ENCODE measurements around the gene PHPT1.
"Not testable (repeated sequence)": the region's sequence is repeated elsewhere in the genome, so short reads cannot be mapped to it uniquely, and the experiment has no call there.

PHPT1 gene

GRCh38 chr9:136823136-136824046 is 25.8 kb upstream of the PHPT1 start:
- no peak for DNase-seq (ENCODE audit: low read depth)

GRCh38 chr9:136824496-136825225 is 24.5 kb upstream of the PHPT1 start:
- DNase-seq (ENCODE audit: low read depth), result no peak

GRCh38 chr9:136825295-136826187 is 23.7 kb upstream of the PHPT1 start:
- DNase-seq (ENCODE audit: low read depth), result no peak

GRCh38 chr9:136826188-136826541 is 23.0 kb upstream of the PHPT1 start:
- no peak for DNase-seq (ENCODE audit: low read depth)

GRCh38 chr9:136826703-136827582 is 22.3 kb upstream of the PHPT1 start:
- DNase-seq (ENCODE audit: low read depth), result no peak

- DNase-seq (ENCODE audit: low read depth), result no peak
Observed at GRCh38 chr9:136827794-136828473, 21.3 kb upstream of the PHPT1 start.

GRCh38 chr9:136828474-136829140 is 20.6 kb upstream of the PHPT1 start:
- DNase-seq (ENCODE audit: low read depth), result no peak

- DNase-seq (ENCODE audit: low read depth), result no peak
Observed at GRCh38 chr9:136829412-136829811, 19.8 kb upstream of the PHPT1 start.

GRCh38 chr9:136829981-136830885 is 19.0 kb upstream of the PHPT1 start:
- no peak for DNase-seq (ENCODE audit: low read depth)

- DNase-seq (ENCODE audit: low read depth), result no peak
Observed at GRCh38 chr9:136831002-136831719, 18.0 kb upstream of the PHPT1 start.

GRCh38 chr9:136831720-136832104 is 17.5 kb upstream of the PHPT1 start:
- no peak for DNase-seq (ENCODE audit: low read depth)

- peak; percentile 82 for DNase-seq (ENCODE audit: low read depth)
Observed at GRCh38 chr9:136832581-136832980, 16.6 kb upstream of the PHPT1 start.

- DNase-seq (ENCODE audit: low read depth), result not testable (repeated sequence)
Observed at GRCh38 chr9:136833381-136834048, 15.7 kb upstream of the PHPT1 start.

- DNase-seq (ENCODE audit: low read depth), result no peak
Observed at GRCh38 chr9:136835162-136835931, 13.9 kb upstream of the PHPT1 start.

GRCh38 chr9:136835932-136836904 is 13.0 kb upstream of the PHPT1 start:
- DNase-seq (ENCODE audit: low read depth), result no peak
